GM23248 (cell line): Measurements from ENCODE around the gene MDN1.

Source experiments
- EZH2 ChIP-seq: fragments of 200-600 bp; sonication (generic); IDR thresholded peaks from 2 replicates; pipeline ENCODE4 v1.6.1; 2018; ENCODE audit warnings: antibody characterized with exemption, mild to moderate bottlenecking; ENCODE audit not compliant: insufficient read depth, poor library complexity, severe bottlenecking
- EZH2phosphoT487 ChIP-seq: fragments of 200-600 bp; sonication (generic); IDR thresholded peaks from 2 replicates; pipeline ENCODE4 v1.6.1; 2018; ENCODE audit warnings: antibody characterized with exemption, moderate library complexity, mild to moderate bottlenecking, low read depth; ENCODE audit not compliant: insufficient read depth

GRCh38 chr6:89805814-89806371 is 13.7 kb downstream of the MDN1 start:
- no peak for TF ChIP-seq EZH2
- no peak for TF ChIP-seq EZH2phosphoT487
